MM.1S (cell line): ENCODE results near the gene CROT.

Experiments
- EZH2phosphoT487 ChIP-seq: fragments of 300-600 bp; sonication (generic); IDR thresholded peaks from 2 replicates; pipeline ENCODE4 v1.6.1; 2018; ENCODE audit warnings: antibody characterized with exemption, low read length
- TF ChIP-seq, protein P1 (sequence below): fragments of 300-600 bp; sonication (generic); IDR thresholded peaks from 2 replicates; pipeline ENCODE4 v1.5.1; 2016; ENCODE audit warnings: antibody characterized with exemption, low read length, mixed read lengths

DNA sequence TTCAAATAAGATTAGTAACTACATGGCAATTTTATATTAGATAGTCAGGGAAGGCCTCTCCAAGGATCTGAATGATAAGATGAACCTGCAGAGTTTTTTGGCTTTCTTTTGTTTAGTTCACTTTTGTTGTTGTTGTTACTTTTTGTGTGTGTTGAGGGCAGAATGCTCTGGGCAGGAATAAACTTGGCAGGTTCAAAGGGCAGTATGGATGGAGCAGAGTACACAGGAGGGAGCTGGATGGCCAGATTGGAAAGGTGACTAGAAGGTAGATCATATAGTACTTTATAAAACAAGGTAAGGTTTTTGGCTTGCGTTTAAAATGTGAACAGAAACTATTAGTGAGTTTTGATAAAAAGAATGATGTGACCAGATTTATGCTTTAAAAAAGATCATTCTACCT is 17.9 kb downstream of the CROT start:
- TF ChIP-seq, protein P1, sequence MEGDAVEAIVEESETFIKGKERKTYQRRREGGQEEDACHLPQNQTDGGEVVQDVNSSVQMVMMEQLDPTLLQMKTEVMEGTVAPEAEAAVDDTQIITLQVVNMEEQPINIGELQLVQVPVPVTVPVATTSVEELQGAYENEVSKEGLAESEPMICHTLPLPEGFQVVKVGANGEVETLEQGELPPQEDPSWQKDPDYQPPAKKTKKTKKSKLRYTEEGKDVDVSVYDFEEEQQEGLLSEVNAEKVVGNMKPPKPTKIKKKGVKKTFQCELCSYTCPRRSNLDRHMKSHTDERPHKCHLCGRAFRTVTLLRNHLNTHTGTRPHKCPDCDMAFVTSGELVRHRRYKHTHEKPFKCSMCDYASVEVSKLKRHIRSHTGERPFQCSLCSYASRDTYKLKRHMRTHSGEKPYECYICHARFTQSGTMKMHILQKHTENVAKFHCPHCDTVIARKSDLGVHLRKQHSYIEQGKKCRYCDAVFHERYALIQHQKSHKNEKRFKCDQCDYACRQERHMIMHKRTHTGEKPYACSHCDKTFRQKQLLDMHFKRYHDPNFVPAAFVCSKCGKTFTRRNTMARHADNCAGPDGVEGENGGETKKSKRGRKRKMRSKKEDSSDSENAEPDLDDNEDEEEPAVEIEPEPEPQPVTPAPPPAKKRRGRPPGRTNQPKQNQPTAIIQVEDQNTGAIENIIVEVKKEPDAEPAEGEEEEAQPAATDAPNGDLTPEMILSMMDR, result no peak
- no peak for TF ChIP-seq EZH2phosphoT487
